GM10266 (cell line): ENCODE data around the gene ERI3.
A peak's percentile ranks its signal among the peaks of the same experiment; 100 is the strongest.

Source experiments
- DNase-seq: peaks from one replicate; pipeline ENCODE4 v3.0.0; 2012; ENCODE audit errors: extremely low spot score
- CTCF ChIP-seq: IDR thresholded peaks from 2 replicates; pipeline ENCODE4 v1.5.1; 2012; ENCODE audit warnings: mild to moderate bottlenecking, low read depth; ENCODE audit not compliant: control insufficient read depth, insufficient read depth; ENCODE audit errors: missing control alignments

The ERI3 gene

DNA sequence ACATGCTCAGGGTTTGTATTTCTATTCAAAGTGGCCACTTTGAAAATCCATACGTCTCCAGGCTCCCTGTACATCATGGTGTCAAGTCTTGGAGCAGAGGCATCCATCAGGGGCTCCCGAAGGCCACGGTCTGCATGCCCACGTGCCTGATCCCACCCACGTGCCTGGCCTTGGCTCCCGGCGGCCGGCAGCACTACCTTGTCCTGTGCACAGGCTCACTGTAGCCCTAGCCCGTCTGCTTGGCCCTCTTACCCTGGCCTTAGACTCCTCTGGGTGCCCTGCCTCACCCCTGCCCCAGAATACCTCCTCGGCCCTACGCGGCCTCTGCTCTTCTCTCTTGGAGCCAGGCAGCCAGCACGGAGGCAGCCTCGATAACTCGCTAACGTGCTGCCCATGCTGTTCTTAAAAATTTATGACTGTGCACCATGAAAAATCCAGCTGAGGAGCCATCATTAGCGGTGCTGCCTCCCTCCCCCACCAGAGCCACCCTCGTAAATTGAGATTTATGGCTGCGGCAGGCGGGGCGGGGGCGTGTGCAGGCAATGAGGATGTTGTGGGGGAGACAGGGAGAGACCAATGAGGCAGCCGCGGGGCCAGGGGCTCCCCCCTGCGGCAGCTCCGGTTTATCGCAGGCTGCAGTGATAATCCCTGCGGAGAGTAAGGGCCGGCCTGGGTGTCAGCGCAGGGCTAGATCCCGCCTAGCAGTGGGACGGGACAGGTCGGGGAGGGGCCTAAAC lies 117.2 kb downstream of the ERI3 start:
- peak; percentile 50 for TF ChIP-seq CTCF
- DNase-seq: peak; percentile 80

DNA sequence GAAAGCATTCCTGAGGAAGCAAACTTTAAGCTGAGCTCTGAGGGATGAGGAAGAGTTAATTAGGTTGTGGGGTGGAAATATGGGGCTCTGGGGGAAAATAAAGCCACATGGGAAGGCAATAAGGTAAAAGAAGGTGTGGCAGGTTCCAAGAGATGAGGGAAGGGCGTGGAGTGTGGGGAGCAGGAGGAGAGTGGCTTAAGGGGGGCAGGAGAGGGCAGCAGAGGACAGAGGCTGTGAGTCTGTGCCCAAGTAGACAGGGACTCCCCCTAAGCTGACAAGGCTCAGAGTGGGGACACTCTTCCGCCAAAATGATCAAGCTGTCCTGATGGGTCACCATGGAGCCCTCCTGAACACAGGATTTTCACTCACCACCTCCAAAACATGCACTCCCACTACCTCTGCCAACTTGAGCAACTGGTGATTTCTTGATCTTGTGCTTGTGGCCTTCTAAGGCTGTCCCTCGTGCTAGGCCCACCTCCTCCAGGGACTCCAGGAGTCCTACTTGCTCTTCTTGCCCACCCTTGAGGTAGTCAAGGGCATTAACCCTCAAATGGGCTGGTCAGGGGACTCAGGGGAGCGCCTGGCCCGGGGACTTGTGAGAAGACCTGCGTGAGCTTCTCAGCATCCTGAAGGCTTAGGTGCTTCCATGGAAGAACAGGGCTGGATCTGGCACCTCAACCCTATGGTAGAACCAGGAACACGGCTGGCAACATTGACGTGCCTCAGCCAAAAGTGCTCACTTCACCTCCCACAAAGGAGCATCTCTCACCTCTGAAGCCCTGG lies 118.4 kb downstream of the ERI3 start:
- no peak for DNase-seq
- TF ChIP-seq CTCF: no peak

DNA sequence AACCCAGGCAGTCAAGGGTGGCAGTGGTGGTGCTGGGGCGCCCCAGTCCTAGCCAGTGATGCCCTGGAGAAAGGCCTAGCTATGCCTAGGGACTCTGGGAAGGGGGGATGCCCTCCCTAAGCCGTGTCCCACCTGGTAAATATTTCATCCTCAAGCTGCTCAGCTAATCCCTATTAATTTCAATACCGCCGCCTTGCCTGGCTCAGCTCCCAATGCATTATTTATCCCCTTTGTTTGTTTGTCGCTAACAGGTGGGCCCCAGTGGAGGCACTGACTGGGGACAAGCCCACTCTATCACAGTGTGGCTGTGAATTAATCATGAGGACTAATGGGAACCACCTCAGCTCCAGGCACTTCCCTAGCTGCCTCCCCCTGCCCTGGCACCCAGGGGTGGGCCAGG lies 119.2 kb downstream of the ERI3 start:
- TF ChIP-seq CTCF: no peak
- no peak for DNase-seq

GRCh38 chr1:44233593-44233992 lies 121.5 kb downstream of the ERI3 start:
- DNase-seq: no peak
- TF ChIP-seq CTCF: no peak

DNA sequence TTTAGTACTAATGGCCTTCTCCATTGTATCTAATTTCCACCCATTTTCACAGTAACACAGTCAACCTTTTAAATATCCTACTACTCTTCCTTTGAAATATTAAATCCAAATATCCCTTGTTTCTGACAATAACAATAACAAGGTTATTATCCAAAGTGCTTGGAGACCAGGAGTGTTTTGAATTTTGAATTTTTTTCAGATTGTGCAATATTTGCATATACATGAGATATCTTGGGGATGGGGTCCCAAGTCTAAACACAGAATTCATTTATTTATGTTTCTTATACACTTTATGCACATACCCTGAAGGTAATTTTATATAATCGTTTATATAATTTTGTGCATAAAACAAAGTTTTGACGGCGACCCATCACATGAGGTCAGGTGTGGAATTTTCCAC lies 124.3 kb downstream of the ERI3 start:
- no peak for DNase-seq
- TF ChIP-seq CTCF: no peak

DNA sequence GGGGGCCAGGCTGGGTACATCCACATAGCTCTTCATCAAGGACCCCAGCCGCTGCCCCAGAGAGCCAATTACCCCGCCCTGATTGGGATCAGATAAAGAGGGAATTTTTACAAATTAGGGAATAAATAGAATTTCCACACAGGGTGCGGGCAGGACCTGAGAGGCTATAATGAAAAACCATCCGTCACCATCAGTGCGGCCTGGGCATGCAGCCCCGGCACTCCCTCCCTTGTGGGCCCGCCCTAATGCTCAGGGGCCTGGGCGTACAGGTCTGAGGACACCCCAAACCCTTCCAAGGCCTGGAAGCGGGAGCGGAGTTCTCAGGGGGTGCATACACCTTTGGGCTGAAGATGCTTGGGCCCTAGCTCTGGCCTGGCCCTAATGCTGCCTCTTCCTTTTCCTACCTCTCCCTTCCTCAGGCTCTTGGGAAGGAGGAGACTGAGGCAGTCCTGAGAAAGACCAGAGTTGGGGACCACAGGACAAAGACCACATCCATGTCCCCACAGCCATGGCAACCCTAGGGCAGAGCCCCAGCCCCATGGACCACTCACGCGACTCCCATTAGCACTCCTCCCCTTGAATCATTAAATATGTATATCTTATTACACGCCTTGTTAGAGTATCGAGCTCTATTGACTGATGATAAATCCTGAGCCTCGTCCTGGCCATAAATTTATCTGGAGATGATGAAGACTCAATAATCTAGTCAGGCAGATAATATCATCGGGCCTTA lies 125.5 kb downstream of the ERI3 start:
- no peak for DNase-seq
- TF ChIP-seq CTCF: no peak
